HUES6 (cell line): ENCODE data around the gene ATP1A2.
A peak's percentile ranks its signal among the peaks of the same experiment; 100 is the strongest.

ENCODE experiments used
- H3K27ac ChIP-seq: 2 replicates; pipeline ENCODE4 v1.7.0; 2013; ENCODE audit warnings: low read depth, mild to moderate bottlenecking, low read length, inconsistent platforms
- H3K27me3 ChIP-seq: 2 replicates; pipeline ENCODE4 v1.6.1; 2013; ENCODE audit warnings: low read length; ENCODE audit not compliant: control insufficient read depth, insufficient read depth
- H3K36me3 ChIP-seq: 2 replicates; pipeline ENCODE4 v1.6.1; 2013; ENCODE audit warnings: low read length; ENCODE audit not compliant: control insufficient read depth, insufficient read depth
- H3K4me1 ChIP-seq: 2 replicates; pipeline ENCODE4 v1.6.1; 2013; ENCODE audit warnings: low read length; ENCODE audit not compliant: control insufficient read depth, insufficient read depth
- H3K4me3 ChIP-seq: 2 replicates; pipeline ENCODE4 v1.5.1; 2013; ENCODE audit warnings: low read depth, low read length
- H3K9ac ChIP-seq: one replicate; pipeline ENCODE4 v1.6.1; 2013; ENCODE audit warnings: mild to moderate bottlenecking, low read length
- H3K9me3 ChIP-seq: 2 replicates; pipeline ENCODE4 v1.6.1; 2013; ENCODE audit warnings: low read depth, low read length; ENCODE audit not compliant: control insufficient read depth, insufficient read depth

ATP1A2 gene

GRCh38 chr1:160178731-160179130 is 63.2 kb downstream of the ATP1A2 start:
- Histone ChIP-seq H3K27ac (no peak overlapping the region), H3K36me3 (no peaks in the 10 kb centered on the region), H3K4me3 (no peak overlapping the region), H3K27me3 (no peaks in the 10 kb centered on the region), H3K4me1 (peaks cover 14% of the 10 kb centered on the region), H3K9me3 (no peaks in the 10 kb centered on the region), H3K9ac (no peak overlapping the region)

DNA sequence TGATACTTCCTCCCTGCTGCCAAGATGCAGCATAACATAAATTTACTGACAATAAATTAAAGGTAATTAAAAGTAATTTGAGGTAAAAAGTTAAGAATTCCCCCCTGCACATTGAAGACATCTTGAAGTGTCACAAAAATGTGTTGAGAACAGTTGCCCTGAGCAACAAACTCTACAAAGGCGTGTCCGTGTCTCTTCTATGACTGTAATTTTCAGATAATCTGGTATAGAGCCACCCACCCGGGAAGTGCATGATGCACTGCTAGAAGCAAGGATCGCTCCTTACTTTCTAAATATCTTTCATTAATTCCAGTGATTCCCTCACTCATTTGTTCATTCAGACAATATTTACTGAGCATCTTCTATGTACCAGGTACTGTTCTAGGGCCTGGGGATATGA is 63.8 kb downstream of the ATP1A2 start:
- Histone ChIP-seq H3K27me3 (no peaks in the 10 kb centered on the region), H3K4me1 (peaks cover 14% of the 10 kb centered on the region), H3K36me3 (no peaks in the 10 kb centered on the region), H3K27ac (no peak overlapping the region), H3K9me3 (no peaks in the 10 kb centered on the region), H3K4me3 (no peak overlapping the region), H3K9ac (no peak overlapping the region)

DNA sequence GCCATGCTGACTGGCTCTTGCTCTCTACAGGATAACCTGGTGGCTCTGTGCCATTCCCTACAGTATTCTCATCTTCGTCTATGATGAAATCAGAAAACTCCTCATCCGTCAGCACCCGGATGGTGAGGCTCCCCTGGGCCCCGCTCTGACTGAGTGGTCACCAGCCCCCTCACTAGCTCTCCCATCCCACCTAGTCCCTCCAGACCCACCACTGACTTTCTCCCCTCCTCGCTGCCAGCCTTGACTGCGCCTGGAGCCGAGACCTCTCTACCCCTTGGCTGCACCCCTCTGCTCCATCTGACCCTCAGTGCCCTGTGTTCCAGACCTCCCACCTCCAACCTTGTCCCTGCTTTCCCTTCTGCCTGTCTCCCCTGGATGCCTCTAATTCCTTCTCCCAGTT is 70.7 kb downstream of the ATP1A2 start:
- H3K27ac ChIP-seq, result no peak overlapping the region
- no peak overlapping the region for H3K9ac ChIP-seq
- H3K4me3 ChIP-seq, result no peak overlapping the region
- H3K27me3 ChIP-seq, result no peaks in the 10 kb centered on the region
- peaks cover 29% of the 10 kb centered on the region for H3K4me1 ChIP-seq
- no peaks in the 10 kb centered on the region for H3K36me3 ChIP-seq
- no peaks in the 10 kb centered on the region for H3K9me3 ChIP-seq

DNA sequence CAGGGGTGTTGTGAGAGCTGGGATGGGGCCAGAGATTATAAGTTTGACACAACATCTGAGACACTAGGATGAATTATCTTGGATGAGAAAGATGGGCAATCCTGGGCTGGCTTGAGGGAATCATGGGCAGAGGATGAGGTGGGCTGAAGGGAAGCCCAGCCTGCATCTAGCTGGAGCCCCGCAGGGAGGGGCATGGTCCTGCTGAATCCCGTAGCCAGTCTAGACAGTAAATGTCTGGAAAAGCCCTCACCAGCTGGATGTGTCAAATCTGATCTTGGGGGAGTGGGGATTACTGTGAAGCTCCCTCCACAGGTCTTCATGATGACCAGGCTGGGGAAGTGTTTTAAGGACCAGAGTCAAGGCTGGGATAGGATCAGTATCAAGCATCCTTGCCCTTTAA is 71.2 kb downstream of the ATP1A2 start:
- no peak overlapping the region for H3K9ac ChIP-seq
- H3K4me3 ChIP-seq, result no peak overlapping the region
- H3K27ac ChIP-seq, result no peak overlapping the region
- H3K36me3 ChIP-seq, result no peaks in the 10 kb centered on the region
- no peaks in the 10 kb centered on the region for H3K27me3 ChIP-seq
- H3K4me1 ChIP-seq, result peaks cover 29% of the 10 kb centered on the region
- no peaks in the 10 kb centered on the region for H3K9me3 ChIP-seq

DNA sequence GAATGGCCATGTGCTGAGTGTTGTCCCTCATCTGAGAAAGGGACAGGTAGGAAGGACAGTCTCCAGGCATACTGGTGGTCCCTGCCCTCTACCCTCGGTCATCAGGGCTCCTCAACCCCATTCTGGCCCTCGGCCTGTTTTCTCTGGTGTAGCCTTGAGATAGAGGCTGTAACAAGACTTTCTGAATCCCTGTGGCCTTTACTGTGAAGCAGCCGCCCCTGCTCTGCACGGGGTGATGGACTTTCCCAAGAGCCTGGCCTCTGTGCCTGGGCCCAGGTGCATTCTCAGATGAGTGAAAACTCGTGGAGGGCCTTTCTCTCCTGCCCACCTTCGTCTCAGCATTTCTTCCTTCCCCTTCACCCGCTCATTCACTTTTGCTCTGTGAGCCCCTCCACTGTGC is 71.8 kb downstream of the ATP1A2 start:
- no peak overlapping the region for H3K27ac ChIP-seq
- no peaks in the 10 kb centered on the region for H3K36me3 ChIP-seq
- H3K4me1 ChIP-seq, result peaks cover 36% of the 10 kb centered on the region
- no peaks in the 10 kb centered on the region for H3K27me3 ChIP-seq
- H3K4me3 ChIP-seq, result no peak overlapping the region
- no peaks in the 10 kb centered on the region for H3K9me3 ChIP-seq
- no peak overlapping the region for H3K9ac ChIP-seq

- Histone ChIP-seq H3K9ac (no peak overlapping the region), H3K27me3 (no peaks in the 10 kb centered on the region), H3K4me1 (peaks cover 45% of the 10 kb centered on the region), H3K9me3 (no peaks in the 10 kb centered on the region), H3K27ac (no peak overlapping the region), H3K4me3 (no peak overlapping the region), H3K36me3 (no peaks in the 10 kb centered on the region)
These were observed 72.8 kb downstream of the ATP1A2 start for GRCh38 chr1:160188341-160188740.

DNA sequence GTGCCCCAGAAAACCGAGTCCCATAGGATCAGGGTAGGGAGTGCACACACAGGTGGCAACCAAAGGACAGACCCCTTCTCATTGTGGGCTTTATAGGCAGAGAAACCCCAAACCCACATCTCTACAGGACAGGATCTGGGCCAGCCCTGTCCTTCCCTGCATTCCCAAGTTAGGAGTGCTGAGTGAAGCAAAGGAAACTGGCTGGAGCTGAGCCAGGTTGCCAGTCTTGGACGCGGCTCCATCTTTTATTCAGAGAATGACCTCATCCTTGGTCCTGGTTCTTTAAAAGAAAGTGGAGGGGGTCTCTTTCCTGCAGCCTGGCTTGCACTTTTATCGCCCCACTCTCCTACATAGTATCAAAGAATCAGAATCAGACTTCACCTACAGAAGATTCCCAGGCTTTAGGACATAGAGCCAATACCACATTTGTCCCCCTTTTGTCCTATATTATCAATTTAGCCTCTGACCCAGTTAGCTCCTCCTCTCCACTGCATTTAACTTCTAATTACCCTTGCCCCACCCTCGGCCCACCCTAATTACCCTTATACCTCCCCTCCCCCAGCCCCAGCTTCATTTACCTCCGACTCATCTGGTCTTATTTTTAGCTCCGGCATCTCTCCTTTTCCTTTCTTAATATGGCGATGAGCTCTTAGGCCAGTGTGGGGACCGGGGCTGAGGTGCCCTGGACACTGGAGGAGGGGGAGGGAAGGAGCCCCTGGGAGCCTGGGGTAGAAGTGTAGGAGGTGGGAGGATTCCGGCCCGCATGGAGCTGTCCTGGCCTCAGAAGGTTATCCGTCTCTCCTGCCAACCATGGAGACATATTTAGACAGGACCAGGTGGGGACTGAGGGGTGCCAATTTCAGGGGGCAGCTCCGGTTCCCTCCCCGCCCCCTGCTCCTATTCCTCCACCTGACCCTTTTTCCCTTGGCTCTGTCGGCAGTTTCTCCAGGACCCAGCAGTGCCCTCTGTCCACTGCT is 74.4 kb downstream of the ATP1A2 start, which contains the start of gene CASQ1:
Gene CASQ1 (plus strand): TSS at position 927 of the 977 bp plus-strand sequence. CDS start 177 bp downstream, outside the sequence.
- Histone ChIP-seq H3K4me1 (peaks cover 51% of the 10 kb centered on the region), H3K27me3 (no peaks in the 10 kb centered on the region), H3K36me3 (no peaks in the 10 kb centered on the region), H3K4me3 (no peak within 1 kb of the TSS), H3K27ac (no peak within 1 kb of the TSS), H3K9me3 (no peaks in the 10 kb centered on the region), H3K9ac (no peak within 1 kb of the TSS)

DNA sequence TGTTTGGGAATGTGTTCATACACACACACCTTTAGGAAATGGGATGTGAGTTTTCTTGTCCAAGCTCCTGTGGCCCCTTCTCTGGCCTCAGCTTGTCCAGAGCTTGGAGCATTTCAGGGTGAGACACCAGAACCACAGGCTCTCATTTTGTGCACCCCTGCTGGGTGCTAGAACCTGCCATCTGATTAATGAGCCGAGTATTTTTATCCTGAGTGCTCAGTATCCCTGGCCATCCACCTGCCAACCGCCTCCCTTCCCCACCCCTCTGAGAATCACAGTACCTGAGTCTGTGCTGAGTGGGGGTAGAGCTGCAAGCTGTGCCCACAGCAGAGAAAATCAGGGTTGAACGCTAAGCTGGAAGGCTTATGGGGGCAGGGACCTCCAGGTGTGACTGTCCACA is 76.2 kb downstream of the ATP1A2 start:
- Histone ChIP-seq H3K4me3 (no peak overlapping the region), H3K36me3 (no peaks in the 10 kb centered on the region), H3K9ac (no peak overlapping the region), H3K27ac (no peak overlapping the region), H3K9me3 (no peaks in the 10 kb centered on the region), H3K27me3 (no peaks in the 10 kb centered on the region), H3K4me1 (peaks cover 46% of the 10 kb centered on the region)

GRCh38 chr1:160192234-160192633 is 76.7 kb downstream of the ATP1A2 start:
- no peaks in the 10 kb centered on the region for H3K27me3 ChIP-seq
- H3K9me3 ChIP-seq, result no peaks in the 10 kb centered on the region
- no peaks in the 10 kb centered on the region for H3K36me3 ChIP-seq
- H3K4me1 ChIP-seq, result peaks cover 42% of the 10 kb centered on the region
- peak overlapping the region; percentile 12 for H3K9ac ChIP-seq
- H3K27ac ChIP-seq, result no peak overlapping the region
- H3K4me3 ChIP-seq, result no peak overlapping the region
